Pancreas (tissue), 10 donors: ENCODE data around the gene GJB2. TPM values are rescaled to one million over a fixed set of nuclear protein-coding genes. Genes with fewer than 3 reads are reported as not detected.
A peak's percentile ranks its signal among the peaks of the same experiment; 100 is the strongest.

ENCODE experiments used
- ATAC-seq, 4 donors: fragments of 200-7000 bp; cut with Tn5 transposase; one replicate each; pipeline versions ENCODE4 v1.8.0 to v1.9.1; 2020; ENCODE audit warnings: mild to moderate bottlenecking in 4 of 4, moderate library complexity in 4 of 4
- DNase-seq, 6 donors: peaks; one replicate each; pipeline ENCODE4 v3.0.0-alpha.2; 2020
- FAIRE-seq: peaks from 2 replicates; lab custom pipeline; 2012; peaks lifted over from hg19 to GRCh38; lab: Jason Lieb, UNC
- H3K27ac ChIP-seq, 4 donors: fragments of 200-600 bp; sonication (generic); 1 replicate in 3 of 4; 2 replicates in 1 of 4; pipeline versions ENCODE4 v1.5.0 to v1.8.0; 2020
- H3K27me3 ChIP-seq, 4 donors: fragments of 200-600 bp; one replicate each; pipeline ENCODE4 v1.8.0; 2021
- H3K36me3 ChIP-seq, 3 donors: fragments of 200-600 bp; sonication (generic) in 1 of 3; one replicate each; pipeline versions ENCODE4 v1.5.0 to v1.8.0; 2020 to 2021
- H3K4me1 ChIP-seq, 3 donors: fragments of 200-600 bp; one replicate each; pipeline ENCODE4 v1.8.0; 2021
- H3K4me3 ChIP-seq, 4 donors: fragments of 200-600 bp; sonication (generic) in 2 of 4; one replicate each; pipeline versions ENCODE4 v1.5.0 to v1.8.0; 2020 to 2021
- H3K9me3 ChIP-seq, 4 donors: fragments of 200-600 bp; one replicate each; pipeline ENCODE4 v1.8.0; 2021
- WGBS, 2 donors: extraction: QIAGEN DNeasy Blood & Tissue Kit; methylation state at CpG; one replicate each; pipeline ENCODE4 v1.1.7; 2013; 5-methylcytosine and 5-hydroxymethylcytosine counted together
- intact Hi-C, 3 donors: fragments of 100-400 bp; cut with DNase I; formaldehyde crosslinking; loops; one replicate each; pipeline versions ENCODE4 v1.11.1 to v1.14.2; 2022
- polyA plus RNA-seq, 2 donors: library from polyadenylated mRNA; stranded (reverse); fragments of 200-250 nt; gene quantifications; one replicate each; pipeline ENCODE4 v1.2.3, GENCODE V29; 2013
- total RNA-seq, 6 donors: library from RNA; stranded (reverse); fragmentation: NEBNext Ultra II Directional in 4 of 6; extraction: Animal tissue kit (Norgen Biotek cat#: 25700) in 4 of 6; gene quantifications; one replicate each; pipeline versions ENCODE4 v1.2.1 to v1.2.4, GENCODE V29; 2021 to 2023
- TF ChIP-seq, protein P1 (sequence below), 4 donors: fragments of 200-600 bp; sonication (generic) in 3 of 4; IDR thresholded peaks; one replicate each; pipeline versions ENCODE4 v1.5.0 to v1.8.0; 2021; ENCODE audit warnings: antibody characterized with exemption in 4 of 4
- donor health status: healthy with polysubstance abuse.
- donor health status: DM: no; HTN: no; CAD: no; lungs with moderate emphysema.
- donor health status: DM: no; HTN: no; CAD: no.
- donor health status: control.
- donor health status: control.
- donor health status: Bipolar disorder and iron deficiency.
- donor health status: DM: yes; HTN: yes; CAD: no.
- donor health status: DM: no; HTN: no; CAD: no.
- donor health status: DM: no; HTN: no; CAD: no.
- donor health status: DM: yes; HTN: yes; CAD: no.

GJB2 gene
- total and polyA plus RNA-seq, 8 donors, result 0.51 to 4.5 (median 0.72) TPM

DNA sequence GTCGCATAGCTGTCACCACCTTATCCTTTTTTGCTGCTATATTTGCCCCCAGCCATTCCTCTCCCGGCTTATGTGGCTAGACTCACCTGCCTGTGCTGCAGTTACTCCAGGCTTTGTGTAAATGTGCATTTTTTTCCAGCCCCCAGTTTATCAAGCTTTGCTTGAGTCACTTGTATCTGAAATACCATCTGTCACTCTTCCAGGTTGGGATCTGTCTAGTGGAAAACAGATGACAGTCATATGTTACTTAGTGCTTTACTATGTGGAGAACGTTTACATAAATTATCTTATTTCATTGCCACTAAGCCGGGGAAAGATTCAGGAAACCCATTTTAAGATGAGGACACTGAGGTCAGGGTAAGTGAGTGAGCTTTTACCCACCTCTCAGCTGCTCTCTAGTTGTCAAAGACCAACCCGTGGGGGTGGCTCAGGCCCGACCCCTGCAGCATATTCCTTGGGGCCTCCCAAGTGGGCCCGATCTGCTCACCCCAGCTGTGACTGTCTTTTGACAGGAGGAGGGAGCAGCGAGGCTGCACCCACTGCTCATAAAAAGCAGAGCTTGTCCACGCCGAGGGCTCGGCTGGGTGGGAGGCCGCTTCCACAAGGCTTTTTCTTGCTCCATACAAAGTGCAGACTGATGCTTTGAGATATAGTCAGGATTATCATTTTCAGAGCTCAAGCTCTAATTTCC, 7.2 kb downstream of the GJB2 start:
- WGBS, 2 donors, result 64 to 71% methylated on average over 12 of the region's 12 CpGs
- no peaks in the 10 kb centered on the region for H3K9me3 ChIP-seq
- H3K27ac ChIP-seq, result no peak overlapping the region
- H3K4me1 ChIP-seq, result no peaks in the 10 kb centered on the region
- DNase-seq (no peak), FAIRE-seq (no peak), ATAC-seq (no peak)
- H3K4me3 ChIP-seq, result no peak overlapping the region
- peaks cover 0 to 2% (median 0%) of the 10 kb centered on the region in 4 donors for H3K27me3 ChIP-seq
- intact Hi-C loops, result loop anchor here in 1 of 3 donors (10.0 kb wide), 1 partner anchor 739 kb away; no protein-coding TSS in a partner anchor
- TF ChIP-seq, protein P1, sequence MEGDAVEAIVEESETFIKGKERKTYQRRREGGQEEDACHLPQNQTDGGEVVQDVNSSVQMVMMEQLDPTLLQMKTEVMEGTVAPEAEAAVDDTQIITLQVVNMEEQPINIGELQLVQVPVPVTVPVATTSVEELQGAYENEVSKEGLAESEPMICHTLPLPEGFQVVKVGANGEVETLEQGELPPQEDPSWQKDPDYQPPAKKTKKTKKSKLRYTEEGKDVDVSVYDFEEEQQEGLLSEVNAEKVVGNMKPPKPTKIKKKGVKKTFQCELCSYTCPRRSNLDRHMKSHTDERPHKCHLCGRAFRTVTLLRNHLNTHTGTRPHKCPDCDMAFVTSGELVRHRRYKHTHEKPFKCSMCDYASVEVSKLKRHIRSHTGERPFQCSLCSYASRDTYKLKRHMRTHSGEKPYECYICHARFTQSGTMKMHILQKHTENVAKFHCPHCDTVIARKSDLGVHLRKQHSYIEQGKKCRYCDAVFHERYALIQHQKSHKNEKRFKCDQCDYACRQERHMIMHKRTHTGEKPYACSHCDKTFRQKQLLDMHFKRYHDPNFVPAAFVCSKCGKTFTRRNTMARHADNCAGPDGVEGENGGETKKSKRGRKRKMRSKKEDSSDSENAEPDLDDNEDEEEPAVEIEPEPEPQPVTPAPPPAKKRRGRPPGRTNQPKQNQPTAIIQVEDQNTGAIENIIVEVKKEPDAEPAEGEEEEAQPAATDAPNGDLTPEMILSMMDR (IDR thresholded peaks at IDR 0.05), result no peak
- H3K36me3 ChIP-seq, result no peaks in the 10 kb centered on the region

DNA sequence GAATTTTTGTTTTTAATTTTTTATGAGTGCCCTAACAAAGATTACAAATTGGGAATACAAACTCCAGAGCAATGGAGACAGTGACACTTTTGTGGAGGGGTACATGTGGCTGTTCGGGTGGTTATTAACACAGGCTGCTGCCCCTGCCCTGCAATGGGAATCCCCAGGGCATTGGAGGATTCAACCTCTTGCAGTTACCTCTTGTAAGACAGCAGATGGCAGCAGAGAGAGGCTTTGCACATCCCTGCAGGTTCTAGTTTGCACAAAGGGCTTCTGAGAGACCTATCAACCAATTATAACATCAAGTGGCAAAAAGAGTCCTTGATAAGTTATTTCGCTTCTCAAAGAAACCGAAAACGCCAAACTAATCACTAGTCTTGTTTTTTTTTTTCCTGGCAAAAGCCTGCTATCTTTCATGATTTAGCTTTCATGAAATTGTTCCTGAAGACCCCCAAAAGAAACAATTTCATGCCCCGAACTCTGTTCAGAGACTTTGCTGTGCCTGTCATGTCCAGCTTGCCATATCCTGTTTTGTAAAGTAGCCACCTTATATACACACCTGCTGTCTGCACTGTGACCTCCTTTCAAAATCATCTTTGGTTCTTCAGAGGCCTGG, 10.4 kb downstream of the GJB2 start:
- no peak overlapping the region for H3K4me3 ChIP-seq
- H3K4me1 ChIP-seq, result no peaks in the 10 kb centered on the region
- H3K36me3 ChIP-seq, result no peaks in the 10 kb centered on the region
- peaks cover 0 to 5% (median 4%) of the 10 kb centered on the region in 4 donors for H3K27me3 ChIP-seq
- peak in 3 of 6 donors; percentile 22 to 52 (median 31) for DNase-seq
- ATAC-seq, result peak; percentile 88 to 99 (median 96)
- WGBS, 2 donors, result 14 to 17% methylated on average over 5 of the region's 5 CpGs
- TF ChIP-seq, protein P1 (IDR thresholded peaks at IDR 0.05), result peak; percentile 57 to 78 (median 70)
- intact Hi-C loops, result loop anchor here in 1 of 3 donors (10.0 kb wide), 1 partner anchor 742 kb away; no protein-coding TSS in a partner anchor
- peak; percentile 37 for FAIRE-seq
- no peaks in the 10 kb centered on the region for H3K9me3 ChIP-seq
- H3K27ac ChIP-seq, result no peak overlapping the region

DNA sequence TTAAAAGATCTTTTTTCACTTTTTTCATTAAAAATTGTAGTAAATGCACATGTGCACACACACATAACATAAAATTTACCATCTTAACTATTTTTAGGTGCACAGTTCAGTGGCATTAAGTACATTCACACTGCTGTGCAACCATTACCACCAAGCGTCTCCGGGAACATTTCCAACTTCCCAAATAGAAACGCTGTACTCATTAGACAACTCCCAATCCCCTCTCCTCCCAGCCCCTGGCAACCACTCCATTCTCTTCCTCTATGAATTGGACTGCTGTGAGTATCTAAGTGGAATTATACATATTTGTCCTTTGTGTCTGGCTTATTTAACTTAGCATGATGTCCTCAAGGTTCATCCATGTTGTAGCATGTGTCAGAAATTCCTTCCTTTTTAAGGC, 11.6 kb downstream of the GJB2 start:
- Histone ChIP-seq H3K27ac (no peak overlapping the region), H3K4me3 (no peak overlapping the region), H3K9me3 (no peaks in the 10 kb centered on the region), H3K27me3 (peaks cover 0 to 7% (median 4%) of the 10 kb centered on the region in 4 donors), H3K4me1 (no peaks in the 10 kb centered on the region), H3K36me3 (no peaks in the 10 kb centered on the region)
- DNase-seq, result no peak
- no peak for FAIRE-seq
- intact Hi-C loops, result loop anchor here in 1 of 3 donors (10.0 kb wide), 1 partner anchor 744 kb away; no protein-coding TSS in a partner anchor
- 78 to 81% methylated on average over 3 of the region's 3 CpGs for WGBS, 2 donors
- peak in 1 of 4 donors; percentile 28 for ATAC-seq
- TF ChIP-seq, protein P1 (IDR thresholded peaks at IDR 0.05), result no peak

DNA sequence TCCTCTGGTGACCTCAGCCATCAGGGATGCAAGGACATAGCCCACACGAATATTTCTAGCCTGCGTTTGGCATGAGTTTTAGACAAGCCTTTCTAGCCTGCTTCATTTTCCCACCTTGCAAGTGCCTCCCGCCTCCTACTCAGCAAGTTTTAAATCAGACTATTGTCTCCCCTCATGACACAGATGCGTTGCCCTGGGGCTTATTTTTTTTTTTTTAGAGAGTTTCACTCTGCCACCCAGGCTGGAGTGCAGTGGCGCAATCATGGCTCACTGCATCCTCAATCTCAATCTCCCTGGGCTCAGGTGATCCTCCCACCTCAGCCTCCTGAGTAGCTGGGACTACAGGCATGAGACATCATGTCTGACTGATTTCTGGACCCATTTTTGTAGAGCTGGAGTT, 14.6 kb downstream of the GJB2 start:
- 63 to 67% methylated on average over 5 of the region's 5 CpGs for WGBS, 2 donors
- TF ChIP-seq, protein P1 (IDR thresholded peaks at IDR 0.05), result no peak
- intact Hi-C loops, result no loop called here
- DNase-seq, result no peak
- H3K36me3 ChIP-seq, result no peaks in the 10 kb centered on the region
- H3K4me1 ChIP-seq, result no peaks in the 10 kb centered on the region
- H3K9me3 ChIP-seq, result no peaks in the 10 kb centered on the region
- peaks cover 0 to 7% (median 4%) of the 10 kb centered on the region in 4 donors for H3K27me3 ChIP-seq
- ATAC-seq, result no peak
- FAIRE-seq, result no peak
- H3K4me3 ChIP-seq, result no peak overlapping the region
- no peak overlapping the region for H3K27ac ChIP-seq
